ENCODE measurements around the gene NAA25.
"Not testable (repeated sequence)": the region's sequence is repeated elsewhere in the genome, so short reads cannot be mapped to it uniquely, and the experiment has no call there.

NAA25 gene

DNA sequence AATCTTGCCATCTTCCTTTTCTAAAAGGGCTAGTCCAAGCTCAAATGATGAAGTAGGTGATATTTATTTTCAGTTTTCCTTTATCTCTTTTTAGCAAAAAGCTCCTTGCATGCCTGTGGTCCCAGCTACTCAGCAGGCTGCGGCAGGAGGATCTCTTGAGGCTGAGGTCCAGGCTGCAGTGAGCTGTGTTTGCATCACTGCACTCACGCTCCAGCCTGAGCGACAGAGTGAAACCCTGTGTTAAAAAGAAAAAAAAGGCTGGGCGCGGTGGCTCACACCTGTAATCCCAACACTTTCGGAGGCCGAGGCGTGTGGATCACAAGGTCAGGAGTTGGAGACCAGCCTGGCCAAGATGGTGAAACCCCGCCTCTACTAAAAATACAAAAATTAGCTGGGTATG, 100.6 kb downstream of the NAA25 start:
- no peak for DNase-seq

DNA sequence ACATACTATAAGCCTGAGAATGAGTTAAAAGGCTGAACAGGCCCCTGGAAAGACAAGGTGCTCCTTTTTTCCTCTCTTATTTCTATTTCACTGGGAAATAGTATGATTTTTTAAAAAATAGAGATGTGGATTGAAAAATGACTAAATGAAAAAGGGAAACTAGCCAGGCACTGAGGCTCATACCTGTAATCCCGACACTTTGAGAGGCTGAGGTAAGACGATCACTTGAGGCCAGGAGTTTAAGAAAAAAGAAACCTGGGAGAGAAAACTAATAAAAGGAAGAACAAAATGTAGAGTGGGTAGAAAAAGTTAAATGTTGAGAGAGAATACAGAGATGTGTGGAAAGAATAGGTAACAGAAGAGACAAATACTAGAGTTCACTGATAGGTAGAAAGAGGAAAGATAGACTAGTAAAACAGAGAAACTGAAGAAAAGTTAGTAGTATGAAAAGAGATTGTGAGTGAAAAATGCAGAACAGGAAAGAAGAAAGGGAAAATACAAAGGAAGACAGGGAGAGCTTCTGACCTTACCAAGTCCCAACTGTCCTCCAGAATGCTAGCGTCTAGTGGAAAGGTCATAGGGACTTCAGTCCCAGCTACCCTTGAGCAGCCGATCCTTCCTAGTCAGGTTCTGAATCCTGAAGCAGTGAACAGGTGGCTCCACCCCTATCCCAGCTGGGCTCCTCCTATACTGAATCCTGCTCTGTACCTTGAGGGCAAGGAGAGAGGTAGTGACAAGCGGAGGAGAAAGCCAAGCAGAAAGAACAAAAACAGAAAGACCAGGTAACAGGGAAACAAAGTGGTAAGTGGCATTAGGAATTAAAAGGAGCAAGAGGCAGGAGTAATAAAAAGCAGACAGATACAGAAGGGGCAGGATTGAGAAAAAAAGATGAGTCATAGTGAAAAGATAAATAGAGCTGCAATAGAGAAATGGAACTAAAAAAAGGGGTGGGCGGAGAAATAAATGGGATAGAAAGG, 102.9 kb downstream of the NAA25 start:
- DNase-seq = no peak

DNA sequence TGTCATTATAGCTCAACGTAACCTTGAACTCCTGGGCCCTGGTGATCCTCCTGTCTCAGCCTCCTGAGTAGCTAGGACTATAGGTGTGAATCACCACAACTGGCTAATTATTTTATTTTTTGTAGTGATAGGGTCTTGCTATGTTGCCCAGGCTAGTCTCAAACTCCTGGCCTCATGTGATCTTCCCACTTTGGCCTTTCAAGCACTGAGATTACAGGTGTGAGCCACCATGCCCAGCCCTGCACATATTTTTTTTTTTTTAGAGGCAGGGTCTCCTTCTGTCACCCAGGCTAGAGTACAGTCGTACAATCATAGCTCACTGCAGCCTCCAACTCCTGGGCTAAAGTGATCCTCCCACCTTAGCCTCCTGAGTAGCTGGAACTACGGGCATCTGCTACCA, 104.5 kb downstream of the NAA25 start:
- DNase-seq = no peak

DNA sequence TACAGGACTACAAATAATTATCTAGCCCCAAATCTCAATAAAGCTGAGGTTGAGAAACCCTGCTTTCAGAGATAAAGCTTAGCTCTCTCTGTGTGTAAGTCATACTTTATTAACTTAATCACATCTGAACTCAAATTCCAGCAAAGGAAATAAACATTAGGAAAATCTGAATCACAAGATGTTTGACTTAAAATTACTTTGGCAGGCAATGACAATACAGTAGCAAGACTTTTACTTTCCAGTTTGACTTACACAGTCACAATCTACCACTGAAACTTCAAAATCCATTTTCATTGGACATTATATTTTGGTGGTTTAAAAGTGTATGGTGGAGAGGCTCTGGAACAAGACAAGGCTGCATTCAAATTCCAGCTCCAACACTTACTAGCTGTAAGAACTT, 107.0 kb downstream of the NAA25 start:
- no peak for DNase-seq

DNA sequence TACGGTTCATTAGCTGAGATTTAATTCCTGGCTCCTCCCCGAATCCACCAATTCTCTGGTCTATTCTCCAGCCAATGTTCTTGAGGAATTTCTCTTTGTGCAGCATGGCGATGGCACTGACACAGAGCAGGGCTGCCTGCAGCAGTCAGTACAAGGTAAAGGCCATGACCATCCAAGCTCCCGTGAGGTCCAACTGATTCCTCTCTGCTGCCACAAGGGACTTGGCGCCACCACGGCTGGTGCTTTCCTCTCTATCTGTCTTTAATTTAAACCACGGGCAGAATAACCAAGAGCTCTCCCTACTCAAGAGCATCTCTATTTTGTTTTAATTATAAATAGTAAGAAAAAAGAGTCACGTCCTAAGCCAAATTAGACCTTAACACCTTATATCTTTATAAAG, 107.8 kb downstream of the NAA25 start:
- no peak for DNase-seq

DNA sequence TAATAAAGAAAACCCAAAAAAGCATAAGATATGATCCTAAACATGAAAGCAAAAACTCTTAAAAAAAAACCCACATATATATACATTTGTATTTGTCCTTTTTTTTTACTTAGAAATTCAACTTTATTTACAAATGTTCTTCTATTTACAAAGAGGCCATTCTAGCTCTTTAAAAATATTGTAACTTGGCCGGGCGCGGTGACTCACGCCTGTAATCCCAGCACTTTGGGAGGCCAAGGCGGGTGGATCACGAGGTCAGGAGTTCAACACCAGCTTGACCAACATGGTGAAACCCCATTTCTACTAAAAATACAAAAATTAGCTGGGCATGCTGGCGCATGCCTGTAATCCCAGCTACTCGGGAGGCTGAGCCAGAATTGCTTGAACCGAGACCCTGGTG, 109.5 kb downstream of the NAA25 start:
- not testable (repeated sequence) for DNase-seq

DNA sequence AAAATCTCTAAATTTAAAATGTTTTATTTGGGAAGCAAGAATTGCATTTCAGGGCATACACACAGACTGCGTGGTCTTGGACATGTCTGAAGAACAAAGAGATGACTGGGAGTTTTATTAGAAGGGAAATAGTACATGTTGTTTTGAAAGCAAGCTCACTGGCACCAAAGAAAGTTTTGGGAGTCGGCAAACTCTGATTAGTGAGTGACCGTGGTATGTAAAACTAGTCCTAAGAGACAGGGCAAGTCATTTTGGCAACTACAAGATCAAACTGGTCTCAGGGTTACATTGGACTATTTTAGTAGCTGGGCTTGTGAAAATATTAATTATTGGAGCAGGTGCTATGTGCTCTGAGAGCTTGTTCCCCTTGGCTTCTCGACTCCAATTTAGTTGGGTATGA, 110.6 kb downstream of the NAA25 start:
- no peak for DNase-seq

DNA sequence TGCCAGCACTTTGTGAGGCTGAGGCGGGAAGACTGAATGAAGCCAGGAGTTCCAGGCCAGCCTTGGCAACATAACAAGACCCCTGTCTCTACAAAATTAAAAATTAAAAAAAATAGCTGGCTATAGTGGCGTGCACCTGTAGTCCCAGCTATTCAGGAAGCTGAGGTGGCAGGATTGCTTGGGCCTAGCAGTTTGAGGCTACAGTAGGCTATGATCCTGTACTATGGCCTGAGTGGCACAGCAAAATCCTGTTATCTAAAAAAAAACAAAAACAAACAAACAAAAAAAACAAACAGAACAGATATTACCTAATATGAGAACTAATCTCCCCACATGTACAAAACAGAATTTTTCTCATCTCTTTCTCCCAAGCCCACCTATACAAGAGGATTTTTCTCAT, 111.3 kb downstream of the NAA25 start:
- DNase-seq = no peak

DNA sequence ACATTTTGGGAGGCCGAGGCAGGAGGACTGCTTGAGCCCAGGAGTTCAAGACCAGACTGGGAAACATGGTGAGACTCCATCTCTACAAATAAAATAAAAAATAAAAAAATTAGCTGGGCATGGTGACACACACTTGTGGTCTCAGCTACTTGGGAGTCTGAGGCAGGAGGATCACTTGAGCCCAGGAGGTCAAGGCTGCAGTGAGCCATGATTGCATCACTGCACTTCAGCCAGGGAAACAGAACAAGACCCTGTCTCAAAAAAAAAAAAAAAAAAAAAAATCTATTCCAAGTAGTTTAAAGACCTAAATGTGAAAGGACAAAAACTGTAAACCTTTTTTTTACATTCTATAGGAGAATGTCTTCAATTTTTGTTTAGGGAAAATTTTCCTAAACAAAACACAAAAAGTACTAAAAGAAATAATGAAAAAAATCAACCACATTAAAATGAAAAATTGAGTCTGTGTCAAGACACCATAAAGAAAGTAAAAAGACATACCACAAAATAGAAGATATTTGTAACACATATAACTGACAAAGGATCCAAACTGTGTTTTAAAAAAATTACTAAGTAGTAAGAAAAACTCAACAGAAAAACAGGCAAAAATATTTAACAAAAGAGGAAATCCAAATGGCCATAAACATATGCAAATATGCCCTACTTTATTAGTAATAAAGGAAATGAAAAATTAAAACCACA, 112.7 kb downstream of the NAA25 start:
- DNase-seq = no peak

DNA sequence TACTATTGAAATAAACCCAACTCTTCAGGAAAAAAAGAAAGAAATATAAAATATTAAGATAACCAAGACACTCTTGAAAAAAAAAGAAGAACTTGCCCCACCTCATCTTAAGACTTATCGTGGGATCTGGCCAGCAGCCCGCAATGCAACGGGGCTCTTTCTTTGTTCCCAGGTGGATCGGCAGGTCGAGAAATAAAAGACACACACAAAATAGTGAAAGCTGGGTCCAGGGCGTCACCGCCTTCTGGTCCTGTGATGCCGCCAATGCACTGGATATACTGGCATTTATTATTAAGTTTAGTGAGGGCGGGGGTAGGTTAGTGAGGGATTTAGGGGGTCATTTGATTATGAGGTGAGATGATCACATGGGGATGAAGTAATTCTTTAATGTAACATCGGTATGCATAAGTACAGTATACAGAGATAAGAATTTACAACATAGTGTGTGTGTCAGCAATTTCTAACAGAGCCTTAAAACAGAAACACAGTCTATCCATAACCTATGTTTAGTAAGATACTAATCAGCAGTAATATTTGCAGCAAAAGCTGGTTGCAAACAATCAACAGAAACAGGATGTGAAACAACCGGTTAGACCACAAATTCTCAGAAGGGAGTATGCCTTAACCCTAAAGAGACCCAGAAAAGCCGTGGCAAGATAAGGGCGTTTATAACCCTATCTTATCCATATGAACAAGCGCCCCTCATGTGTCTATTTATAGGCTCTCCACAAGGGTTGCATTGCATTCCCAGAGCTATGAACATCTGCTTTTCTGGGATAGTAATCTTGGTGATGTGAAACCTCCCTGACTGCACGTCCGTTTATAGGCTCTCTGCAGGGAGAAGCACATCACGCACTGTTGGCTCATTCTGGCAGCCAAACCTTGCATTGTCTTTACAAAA, 114.1 kb downstream of the NAA25 start:
- DNase-seq = not testable (repeated sequence)

DNA sequence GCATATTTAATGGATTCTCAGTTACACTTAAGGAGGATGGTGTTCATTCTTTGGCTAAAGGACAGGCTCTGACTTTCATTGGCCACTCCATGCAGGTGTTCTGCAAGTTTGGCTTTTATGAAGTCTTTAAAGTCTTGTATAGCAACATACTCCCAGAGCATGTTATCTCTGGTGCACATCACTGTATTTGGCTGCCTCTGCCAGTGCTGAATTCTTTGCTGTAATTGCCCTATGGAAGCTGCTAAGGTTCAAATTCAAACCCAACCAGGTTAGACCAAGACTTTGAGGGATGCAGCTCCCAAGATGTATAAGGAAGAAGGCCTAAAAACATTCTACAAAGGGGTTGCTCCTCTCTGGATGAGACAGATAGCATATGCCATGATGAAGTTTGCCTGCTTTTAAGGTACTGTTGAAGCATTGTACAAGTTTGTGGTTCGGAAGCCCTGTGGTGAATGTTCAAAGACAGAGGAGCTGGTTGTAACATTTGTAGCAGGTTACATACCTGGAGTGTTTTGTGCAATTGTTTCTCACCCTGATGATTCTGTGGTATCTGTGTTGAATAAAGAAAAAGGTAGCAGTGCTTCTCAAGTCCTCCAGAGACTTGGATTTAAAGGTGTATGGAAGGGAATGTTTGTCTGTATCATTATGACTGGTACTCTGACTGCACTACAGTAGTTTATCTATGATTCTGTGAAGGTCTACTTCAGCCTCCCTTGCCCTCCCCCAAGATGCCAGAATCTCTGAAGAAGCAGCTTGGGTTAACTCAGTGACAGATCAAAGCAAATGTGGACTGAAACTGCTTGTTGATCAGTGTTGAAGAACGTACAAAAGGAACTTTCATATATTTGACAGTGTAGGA, 115.1 kb downstream of the NAA25 start:
- no peak for DNase-seq

DNA sequence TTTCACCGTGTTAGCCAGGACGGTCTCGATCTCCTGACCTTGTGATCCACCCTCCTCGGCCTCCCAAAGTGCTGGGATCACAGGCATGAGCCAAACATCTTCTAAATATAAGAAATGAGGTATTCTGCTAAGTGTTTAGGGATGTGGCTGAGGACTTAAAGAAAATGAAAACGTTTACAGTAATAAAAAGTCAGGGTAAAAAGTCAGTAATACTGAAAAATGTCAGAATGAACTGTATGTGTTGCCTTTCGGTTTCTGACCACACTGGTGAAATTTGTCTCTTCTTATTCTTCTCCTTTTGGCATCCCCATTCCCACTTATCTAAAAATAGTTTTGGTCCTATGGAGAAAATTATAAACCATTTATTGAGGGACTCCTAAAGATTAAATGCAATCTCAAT, 116.1 kb downstream of the NAA25 start:
- DNase-seq = no peak

DNA sequence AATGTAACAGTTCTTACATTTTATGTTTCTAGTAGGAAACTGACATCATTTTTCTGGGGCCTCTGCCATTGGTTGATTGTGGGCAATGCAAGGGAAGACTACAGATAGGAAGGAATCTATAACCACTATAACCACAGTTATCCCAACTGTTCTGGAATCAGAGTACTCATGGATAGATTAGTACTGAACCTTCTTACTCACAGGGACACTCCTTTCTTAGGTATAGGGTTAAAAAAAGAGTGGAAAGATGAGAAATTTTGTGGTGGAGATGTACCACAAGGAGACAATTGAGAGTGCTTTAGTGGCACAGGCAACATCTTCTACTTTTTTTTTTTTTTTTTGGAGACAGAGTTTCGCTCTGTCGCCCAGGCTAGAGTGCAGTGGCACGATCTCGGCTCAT, 116.6 kb downstream of the NAA25 start:
- no peak for DNase-seq

DNA sequence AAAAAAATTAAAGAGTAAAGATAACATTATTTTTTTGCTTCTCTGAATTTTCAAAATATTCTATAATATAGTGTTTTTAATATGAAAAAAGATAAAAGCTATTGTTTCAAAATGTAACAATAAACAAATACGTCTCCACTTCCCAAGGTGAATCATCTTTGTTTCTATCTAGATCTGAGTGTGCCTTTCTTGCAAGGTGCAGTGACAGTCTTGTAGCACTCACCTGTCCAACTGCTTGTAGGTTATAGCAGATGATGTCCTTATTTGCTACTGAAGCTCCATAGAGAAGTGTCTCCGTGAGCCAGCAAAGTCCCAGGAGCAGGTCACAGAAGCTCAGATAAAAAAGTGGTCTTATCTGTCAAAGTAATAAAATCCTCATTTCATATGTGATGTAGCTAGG, 117.0 kb downstream of the NAA25 start:
- no peak for DNase-seq

DNA sequence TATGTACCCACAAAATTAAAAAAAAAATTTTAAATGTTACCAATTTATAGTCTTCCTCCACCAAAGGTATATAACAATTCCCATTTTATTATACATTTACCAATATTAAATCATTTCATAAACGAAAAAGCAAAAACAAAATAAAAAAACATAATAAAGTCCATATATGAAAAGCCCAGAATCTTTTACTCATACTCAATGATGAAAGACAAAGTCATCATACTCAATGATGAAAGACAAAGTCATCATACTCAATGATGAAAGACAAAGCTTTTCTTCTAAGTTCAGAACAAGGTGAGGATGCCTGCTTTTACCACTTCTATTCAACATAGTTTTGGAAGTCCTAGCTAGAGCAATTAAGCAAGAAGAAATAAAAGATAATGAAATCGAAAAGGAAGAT, 123.8 kb downstream of the NAA25 start:
- DNase-seq = no peak

DNA sequence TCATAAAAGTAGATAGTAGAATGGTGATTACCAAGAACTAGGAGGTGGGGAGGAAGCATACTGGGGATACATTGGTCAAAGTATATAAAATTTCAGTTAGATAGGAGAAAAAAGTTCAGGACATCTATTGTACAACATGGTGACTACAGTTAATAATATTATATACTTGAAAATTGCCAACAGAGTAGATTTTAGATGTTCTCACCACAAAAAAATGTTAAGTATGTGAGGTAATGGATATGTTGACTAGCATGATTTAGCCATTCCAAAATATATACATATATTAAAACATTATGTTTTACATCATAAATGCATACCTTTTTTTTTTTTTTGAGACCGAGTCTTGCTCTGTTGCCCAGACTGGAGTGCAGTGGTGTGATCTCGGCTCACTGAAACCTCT, 126.6 kb downstream of the NAA25 start:
- no peak for DNase-seq

DNA sequence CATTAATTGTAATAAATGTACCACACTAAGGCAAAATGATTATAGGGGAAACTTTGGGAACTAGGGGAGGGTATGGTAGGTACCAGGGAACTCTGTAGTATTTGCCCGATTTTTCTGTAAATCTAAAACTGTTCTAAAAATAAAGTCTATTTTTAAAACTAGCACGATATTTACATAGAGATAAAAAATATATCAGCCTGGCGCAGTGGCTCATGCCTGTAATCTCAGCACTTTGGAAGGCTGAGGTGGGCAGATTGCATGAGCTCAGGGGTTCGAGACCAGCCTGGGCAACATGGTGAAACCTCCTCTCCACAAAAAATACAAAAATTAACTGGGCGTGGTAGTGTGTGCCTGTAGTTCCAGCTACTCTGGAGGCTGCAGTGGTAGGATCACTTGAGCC, 128.0 kb downstream of the NAA25 start:
- no peak for DNase-seq

DNA sequence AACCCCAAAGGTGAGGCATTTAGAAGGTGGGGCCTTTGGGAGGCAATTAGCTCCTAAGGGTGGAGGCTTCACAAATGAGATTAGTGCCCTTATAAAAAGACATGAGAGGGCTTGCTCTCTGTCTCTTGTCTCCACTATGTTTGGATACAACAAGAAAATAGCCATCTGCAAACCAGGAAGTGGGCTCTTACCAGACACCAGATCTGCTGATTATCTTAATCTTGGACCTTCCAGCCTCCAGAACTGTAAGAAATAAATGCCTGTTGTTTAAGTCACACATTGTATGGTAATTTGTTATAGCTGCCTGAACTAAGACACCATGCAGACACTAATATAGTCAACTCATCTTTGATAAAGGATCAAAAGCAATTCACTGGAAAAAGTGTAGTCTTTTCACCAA, 130.0 kb downstream of the NAA25 start:
- DNase-seq = no peak

DNA sequence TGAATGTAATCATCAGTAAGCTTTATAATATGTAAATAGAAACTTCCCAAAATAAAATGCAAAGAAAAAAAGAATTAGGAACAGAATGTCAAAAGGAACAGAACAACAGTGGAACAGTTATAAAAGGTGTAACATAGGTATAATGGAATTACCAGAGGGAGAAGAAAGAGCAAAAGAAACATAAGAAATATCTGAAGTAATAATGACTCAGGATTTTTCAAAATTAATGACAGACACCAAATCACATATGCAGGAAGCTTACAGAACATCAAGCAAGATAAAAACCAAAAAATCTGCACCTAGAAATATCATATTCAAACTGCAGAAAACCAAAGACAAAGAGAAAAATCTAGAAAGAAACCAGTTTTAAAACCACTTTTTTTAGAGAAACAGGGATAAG, 131.7 kb downstream of the NAA25 start:
- no peak for DNase-seq
